ENCODE data around the gene NANS. TPM values are rescaled to one million over a fixed set of nuclear protein-coding genes. Genes with fewer than 3 reads are reported as not detected.

The NANS gene
- polyA plus RNA-seq, 1 donor from 2014 or later: 16.9 TPM

- Histone ChIP-seq H4K20me1 (ENCODE audit: insufficient read depth) (no peaks in the 10 kb centered on the region), H3K36me3 (ENCODE audit: insufficient read depth, low read length) (no peaks in the 10 kb centered on the region), H3K27me3 (ENCODE audit: insufficient read depth, low read depth, low read length) (no peaks in the 10 kb centered on the region), H3K4me3 (ENCODE audit: low read length) (no peak overlapping the region), H3K4me2 (ENCODE audit: low read length) (no peak overlapping the region), H3F3A (ENCODE audit: insufficient read depth, low read length, poor library complexity, severe bottlenecking) (no peaks in the 10 kb centered on the region), H3K9ac (ENCODE audit: low read length) (no peak overlapping the region), H3K9me2 (ENCODE audit: insufficient read depth, low read length) (no peaks in the 10 kb centered on the region), H3K9me3 (ENCODE audit: low read length) (no peaks in the 10 kb centered on the region), H3K79me2 (replicated peaks; ENCODE audit: insufficient read depth, low read length) (no peaks in the 10 kb centered on the region), H2AFZ (ENCODE audit: low read depth, low read length) (no peak overlapping the region), H3K27ac (ENCODE audit: low read length) (no peak overlapping the region)
- TF ChIP-seq EP300 (conservative IDR thresholded peaks at IDR 0.05; ENCODE audit: poor library complexity, severe bottlenecking) (no peak), RAD21 (conservative IDR thresholded peaks at IDR 0.05) (no peak), EZH2 (IDR thresholded peaks at IDR 0.05; ENCODE audit: borderline replicate concordance, insufficient read depth, low read length, poor library complexity, severe bottlenecking) (no peak), TAF1 (IDR thresholded peaks at IDR 0.05; ENCODE audit: low read depth) (no peak), REST (IDR thresholded peaks at IDR 0.05; ENCODE audit: borderline replicate concordance) (no peak), SMC3 (conservative IDR thresholded peaks at IDR 0.05; ENCODE audit: poor library complexity) (no peak), MXI1 (conservative IDR thresholded peaks at IDR 0.05; ENCODE audit: poor library complexity, severe bottlenecking) (no peak), POLR2AphosphoS5 (IDR thresholded peaks at IDR 0.05) (no peak), CTCF (IDR thresholded peaks at IDR 0.05; ENCODE audit: poor library complexity, severe bottlenecking) (no peak)
These were observed 37.8 kb downstream of the NANS start for GRCh38 chr9:98094316-98094715.

- no peaks in the 10 kb centered on the region for H3K36me3 ChIP-seq (ENCODE audit: insufficient read depth, low read length)
- H3K4me2 ChIP-seq (ENCODE audit: low read length): no peak overlapping the region
- no peak for TF ChIP-seq SMC3 (conservative IDR thresholded peaks at IDR 0.05; ENCODE audit: poor library complexity)
- no peaks in the 10 kb centered on the region for H4K20me1 ChIP-seq (ENCODE audit: insufficient read depth)
- H3K79me2 ChIP-seq (replicated peaks; ENCODE audit: insufficient read depth, low read length): no peaks in the 10 kb centered on the region
- no peaks in the 10 kb centered on the region for H3K27me3 ChIP-seq (ENCODE audit: insufficient read depth, low read depth, low read length)
- H2AFZ ChIP-seq (ENCODE audit: low read depth, low read length): no peak overlapping the region
- no peak overlapping the region for H3K4me3 ChIP-seq (ENCODE audit: low read length)
- H3K27ac ChIP-seq (ENCODE audit: low read length): no peak overlapping the region
- H3K9me2 ChIP-seq (ENCODE audit: insufficient read depth, low read length): no peaks in the 10 kb centered on the region
- H3K9ac ChIP-seq (ENCODE audit: low read length): no peak overlapping the region
- H3F3A ChIP-seq (ENCODE audit: insufficient read depth, low read length, poor library complexity, severe bottlenecking): no peaks in the 10 kb centered on the region
- H3K9me3 ChIP-seq (ENCODE audit: low read length): no peaks in the 10 kb centered on the region
These were observed 38.3 kb downstream of the NANS start for GRCh38 chr9:98094851-98095250.

GRCh38 chr9:98095401-98095800 is 38.9 kb downstream of the NANS start:
- Histone ChIP-seq H3K79me2 (replicated peaks; ENCODE audit: insufficient read depth, low read length) (no peaks in the 10 kb centered on the region), H3K9ac (ENCODE audit: low read length) (no peak overlapping the region), H2AFZ (ENCODE audit: low read depth, low read length) (no peak overlapping the region), H3K4me2 (ENCODE audit: low read length) (no peak overlapping the region), H3F3A (ENCODE audit: insufficient read depth, low read length, poor library complexity, severe bottlenecking) (no peaks in the 10 kb centered on the region), H3K9me3 (ENCODE audit: low read length) (no peaks in the 10 kb centered on the region), H3K27me3 (ENCODE audit: insufficient read depth, low read depth, low read length) (no peaks in the 10 kb centered on the region), H3K4me3 (ENCODE audit: low read length) (no peak overlapping the region), H4K20me1 (ENCODE audit: insufficient read depth) (no peaks in the 10 kb centered on the region), H3K27ac (ENCODE audit: low read length) (no peak overlapping the region), H3K36me3 (ENCODE audit: insufficient read depth, low read length) (no peaks in the 10 kb centered on the region), H3K9me2 (ENCODE audit: insufficient read depth, low read length) (no peaks in the 10 kb centered on the region)
- no peak for TF ChIP-seq EZH2 (IDR thresholded peaks at IDR 0.05; ENCODE audit: borderline replicate concordance, insufficient read depth, low read length, poor library complexity, severe bottlenecking)
- TF ChIP-seq MXI1 (conservative IDR thresholded peaks at IDR 0.05; ENCODE audit: poor library complexity, severe bottlenecking): no peak
- no peak for TF ChIP-seq CTCF (IDR thresholded peaks at IDR 0.05; ENCODE audit: poor library complexity, severe bottlenecking)
- no peak for TF ChIP-seq EP300 (conservative IDR thresholded peaks at IDR 0.05; ENCODE audit: poor library complexity, severe bottlenecking)
- no peak for TF ChIP-seq POLR2AphosphoS5 (IDR thresholded peaks at IDR 0.05)
- no peak for TF ChIP-seq SMC3 (conservative IDR thresholded peaks at IDR 0.05; ENCODE audit: poor library complexity)
- TF ChIP-seq REST (IDR thresholded peaks at IDR 0.05; ENCODE audit: borderline replicate concordance): no peak
- no peak for TF ChIP-seq TAF1 (IDR thresholded peaks at IDR 0.05; ENCODE audit: low read depth)
- TF ChIP-seq RAD21 (conservative IDR thresholded peaks at IDR 0.05): no peak
